Non-pigmented ciliary epithelial cell (primary cell): ENCODE data around the gene CAPN8.

Source experiments
- DNase-seq: peaks from one replicate; pipeline ENCODE4 v3.0.0-alpha.2; 2010; ENCODE audit warnings: low read depth

CAPN8 gene

DNA sequence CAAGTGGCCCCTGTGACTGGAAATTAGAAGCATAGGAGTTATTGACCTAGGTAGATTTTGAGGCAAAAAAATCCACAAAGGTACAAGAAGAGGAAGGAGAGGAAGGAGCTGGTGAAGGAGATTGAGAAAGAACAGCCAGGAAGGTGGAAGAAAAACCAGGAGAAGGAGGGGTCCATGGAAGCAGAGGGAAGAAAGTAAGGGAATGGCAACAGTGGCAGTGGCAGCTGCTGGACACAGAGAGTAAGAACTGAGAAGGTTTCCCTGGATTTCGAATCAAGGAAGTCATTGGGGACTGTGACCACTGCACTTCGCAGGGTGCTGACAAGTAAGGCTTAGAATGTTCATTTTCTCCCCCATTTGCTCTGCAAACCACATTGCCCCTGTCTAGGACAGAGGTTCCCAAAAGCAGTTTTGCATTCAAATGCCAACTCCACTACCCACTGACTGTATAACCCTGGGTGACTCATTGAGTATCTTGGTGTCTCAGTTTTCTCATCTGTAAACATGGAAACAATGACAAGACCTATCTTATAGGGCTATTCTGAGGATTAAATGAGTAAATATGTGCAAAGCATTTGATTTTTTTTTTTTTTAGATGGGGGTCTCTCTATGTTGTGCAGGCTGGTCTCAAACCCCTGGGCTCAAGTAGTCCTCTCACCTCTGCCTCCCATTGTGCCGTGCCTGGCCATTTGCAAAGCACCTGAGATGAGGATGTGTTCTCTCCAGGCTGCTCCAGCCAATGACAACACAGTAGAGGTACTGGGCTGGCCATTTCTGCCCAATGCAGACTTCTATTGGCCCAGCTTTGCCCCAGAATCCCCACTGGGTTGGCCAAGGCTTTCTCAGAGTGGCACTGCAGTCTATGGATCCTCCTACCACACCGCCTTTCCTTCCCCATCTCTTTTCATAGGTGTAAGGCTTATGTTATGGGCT lies 37.5 kb upstream of the CAPN8 start:
- DNase-seq, result no peak

DNA sequence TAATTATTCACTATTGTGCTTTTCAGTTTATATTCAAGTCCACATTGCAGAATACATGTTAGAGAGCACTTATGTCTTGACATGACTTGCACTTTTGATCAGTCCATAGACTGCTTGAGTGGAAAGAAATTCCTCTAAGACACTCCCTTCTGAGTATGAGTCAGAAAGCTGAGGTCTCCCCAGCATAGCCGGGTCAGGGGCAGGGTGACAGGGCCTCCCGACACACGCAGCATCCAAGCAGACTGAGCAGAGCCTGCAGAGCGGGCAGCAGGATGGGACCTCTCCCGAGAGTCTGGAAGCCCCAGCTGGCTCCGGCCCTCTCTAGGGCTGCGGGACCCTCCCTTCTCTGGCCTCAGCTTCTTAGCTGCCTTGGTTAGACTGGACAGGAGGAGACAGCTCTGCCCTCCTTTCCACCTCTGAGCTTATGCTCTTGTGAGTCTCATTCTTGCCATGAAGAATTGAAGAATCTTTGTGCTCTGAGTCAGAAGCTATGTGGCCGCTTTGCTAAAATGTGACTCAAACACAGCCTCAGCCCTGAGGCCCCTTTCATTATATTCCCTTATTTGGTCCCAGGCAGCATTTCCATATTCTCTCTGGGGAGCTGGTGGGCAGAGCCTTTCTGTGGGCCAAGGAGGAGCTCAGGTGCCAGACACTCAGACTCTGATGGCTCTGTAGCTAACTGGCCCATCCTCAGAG lies 35.6 kb upstream of the CAPN8 start:
- DNase-seq, result peak; percentile 95

DNA sequence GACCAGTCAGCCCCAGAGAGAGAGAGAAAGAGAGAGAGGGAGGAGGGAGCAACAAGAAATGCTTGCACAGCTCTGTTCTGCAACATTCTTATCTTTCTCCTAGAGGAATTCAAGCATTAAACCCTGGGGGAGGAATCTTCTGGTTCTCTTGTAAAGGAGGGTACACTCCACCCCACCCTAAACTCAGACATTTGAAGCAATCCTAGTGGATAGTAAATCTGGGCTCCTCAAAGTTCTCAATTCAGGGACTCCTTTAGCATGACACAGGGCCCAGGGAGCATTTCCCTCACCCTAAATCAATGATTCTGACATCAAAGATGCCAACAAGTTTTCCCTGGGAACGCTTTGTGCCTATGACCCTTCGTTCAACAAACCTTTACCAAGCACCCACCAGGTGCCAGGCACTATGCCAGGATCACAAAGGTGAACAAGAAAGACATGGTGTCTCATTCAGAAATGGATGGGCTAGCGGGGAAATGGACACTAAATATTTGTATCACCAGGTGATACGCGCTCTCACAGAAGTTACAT lies 35.0 kb upstream of the CAPN8 start:
- DNase-seq, result no peak

DNA sequence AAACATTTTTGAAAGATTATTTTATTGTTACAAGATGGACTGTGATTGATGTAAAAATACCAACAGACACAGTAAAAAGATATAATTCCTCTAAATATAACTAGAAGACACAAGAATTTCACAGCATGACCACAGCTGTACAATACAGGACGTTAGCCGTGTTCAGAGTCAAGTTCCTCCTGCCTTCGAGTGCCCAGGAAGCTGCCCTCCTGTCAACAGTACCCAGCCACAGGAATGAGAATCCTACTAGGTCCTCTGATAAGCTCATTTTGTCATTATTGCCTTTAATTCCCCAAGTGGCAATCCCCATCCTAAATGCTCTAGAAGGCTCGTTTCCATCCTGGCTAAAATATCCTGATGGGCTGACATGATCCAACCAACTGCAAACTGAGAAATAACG lies 30.4 kb upstream of the CAPN8 start:
- DNase-seq, result no peak

DNA sequence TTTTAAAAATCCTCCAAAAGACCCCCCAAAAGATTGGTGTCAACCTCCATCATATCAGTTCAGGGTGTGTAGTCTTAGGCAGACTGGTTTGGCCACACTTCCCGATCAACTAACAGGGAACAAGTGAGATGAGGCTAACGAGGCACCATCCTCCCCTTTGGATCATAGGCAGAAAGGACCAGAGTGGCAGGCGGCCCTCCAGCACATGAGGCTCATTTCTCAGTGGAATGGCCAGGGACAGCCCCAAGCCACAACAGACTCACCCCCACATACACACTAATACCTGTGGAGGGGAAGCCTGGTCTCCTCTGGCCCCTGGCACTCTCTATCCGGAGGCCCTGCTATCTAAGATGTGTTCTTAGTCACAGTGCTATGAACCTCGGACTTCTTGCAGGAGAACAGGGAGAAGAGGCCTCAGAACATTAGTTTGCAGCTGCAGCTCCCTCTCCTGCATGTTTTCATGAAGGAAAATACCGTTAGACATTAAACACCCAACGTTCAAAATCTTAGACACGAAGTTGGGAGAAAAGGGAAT lies 29.6 kb upstream of the CAPN8 start:
- no peak for DNase-seq

DNA sequence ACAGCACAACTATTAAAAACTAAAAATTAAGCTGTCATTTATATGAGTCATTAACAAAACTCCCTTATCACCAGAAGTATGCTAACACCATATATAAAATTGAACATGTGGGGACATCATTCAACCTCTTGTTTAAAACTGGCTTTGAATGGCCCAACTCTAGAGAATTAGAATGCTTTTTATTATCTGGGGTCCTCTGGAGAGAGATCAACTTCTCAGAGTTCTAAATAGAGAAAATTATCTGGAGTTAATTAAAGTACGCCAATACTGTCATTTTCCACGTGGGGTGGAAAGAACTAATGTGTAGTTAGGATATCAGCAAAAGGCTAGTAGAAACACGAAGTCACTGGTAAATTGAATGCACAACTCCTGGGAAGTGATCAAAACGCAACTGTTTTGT lies 25.6 kb upstream of the CAPN8 start:
- DNase-seq, result no peak

DNA sequence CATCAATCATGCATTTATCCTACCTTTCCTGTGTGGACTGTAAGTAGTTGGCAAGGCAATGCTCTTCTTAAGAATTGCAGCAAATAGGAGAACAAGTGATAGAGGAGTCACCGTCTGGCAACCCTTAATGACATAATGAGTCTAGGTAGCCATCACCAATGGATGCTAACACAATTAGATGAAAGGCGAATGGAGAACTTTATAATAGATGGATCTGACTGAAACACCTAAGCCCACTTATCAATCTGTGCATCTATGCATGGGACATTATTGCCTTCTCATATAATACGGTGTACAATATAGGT lies 18.9 kb upstream of the CAPN8 start:
- no peak for DNase-seq

DNA sequence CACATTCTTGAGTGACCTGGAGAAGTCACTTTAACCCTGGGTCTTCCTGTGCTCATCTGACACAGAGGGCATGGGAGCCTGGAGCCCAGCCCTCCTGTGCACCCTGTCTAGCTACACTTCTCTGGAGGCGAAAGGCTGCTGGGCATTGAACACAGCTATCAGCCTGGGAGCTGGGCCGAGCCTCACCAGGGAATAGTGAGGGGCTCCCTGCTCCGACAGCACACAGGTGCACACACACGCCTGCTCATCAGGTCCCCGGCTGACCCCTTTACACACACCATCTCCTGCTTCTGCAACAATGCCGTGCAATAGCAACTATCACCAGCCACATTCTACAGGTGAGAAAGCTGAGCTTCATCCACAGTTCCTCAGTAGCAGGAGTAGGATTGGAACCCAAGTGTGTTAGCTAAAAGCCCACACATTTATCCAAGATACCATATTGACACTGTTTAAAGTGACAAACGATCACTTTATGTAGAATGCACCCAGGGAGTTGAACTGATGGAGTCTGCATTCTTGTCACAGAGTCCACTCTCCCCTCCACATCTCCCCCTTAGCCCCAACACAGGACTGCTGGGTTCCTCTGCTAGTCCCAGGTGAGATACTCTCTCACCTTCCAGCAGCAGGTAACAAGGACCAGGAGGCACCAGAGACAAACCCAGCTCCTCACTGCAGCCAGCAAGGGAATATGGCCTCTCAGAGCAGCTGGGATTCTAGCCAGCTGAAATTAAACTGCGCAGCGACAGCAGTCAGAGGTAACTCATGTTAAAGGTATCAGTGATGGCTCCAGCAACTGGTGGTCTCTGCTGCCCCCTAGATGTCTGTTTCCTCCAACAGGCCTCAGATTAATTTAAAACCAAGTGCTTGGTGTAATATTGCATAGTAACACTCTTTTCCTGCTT lies 18.3 kb upstream of the CAPN8 start:
- DNase-seq, result no peak

DNA sequence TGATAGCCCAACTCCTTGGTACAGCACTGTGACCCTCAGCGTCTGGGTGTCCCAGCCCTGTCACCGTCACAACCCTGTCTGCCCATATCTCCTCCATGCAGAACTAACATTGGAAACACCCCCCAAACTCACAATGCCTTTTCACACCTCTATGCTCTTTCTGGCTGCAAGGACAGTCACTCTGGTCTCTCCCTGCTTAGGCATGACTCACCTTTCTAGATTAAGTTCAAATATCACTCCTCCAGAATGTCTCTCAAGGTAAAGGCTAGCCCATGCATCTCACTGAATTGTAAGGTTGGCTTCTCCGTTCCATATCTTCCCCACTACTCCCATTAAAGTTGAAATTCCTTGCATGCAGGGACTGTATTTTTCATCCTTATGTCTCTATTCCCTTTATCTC lies 17.0 kb upstream of the CAPN8 start:
- no peak for DNase-seq

DNA sequence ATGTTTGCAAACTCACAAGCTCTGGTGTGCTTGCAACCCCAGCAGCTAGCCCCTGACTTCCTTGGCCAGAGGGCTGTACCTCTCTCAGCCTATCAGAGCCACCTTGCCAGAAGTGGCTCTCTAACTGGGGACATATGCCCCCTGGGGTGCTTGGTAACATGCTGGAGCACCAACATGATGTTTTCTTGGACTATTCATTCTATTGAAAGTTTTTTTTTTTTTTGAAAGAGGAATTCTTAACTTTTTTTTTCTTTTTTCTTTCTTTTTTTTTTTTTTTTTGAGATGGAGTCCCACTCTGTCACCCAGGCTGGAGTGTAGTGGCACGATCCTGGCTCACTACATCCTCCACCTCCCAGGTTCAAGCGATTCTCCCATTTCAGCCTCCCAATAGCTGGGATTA lies 14.7 kb upstream of the CAPN8 start:
- DNase-seq, result no peak

DNA sequence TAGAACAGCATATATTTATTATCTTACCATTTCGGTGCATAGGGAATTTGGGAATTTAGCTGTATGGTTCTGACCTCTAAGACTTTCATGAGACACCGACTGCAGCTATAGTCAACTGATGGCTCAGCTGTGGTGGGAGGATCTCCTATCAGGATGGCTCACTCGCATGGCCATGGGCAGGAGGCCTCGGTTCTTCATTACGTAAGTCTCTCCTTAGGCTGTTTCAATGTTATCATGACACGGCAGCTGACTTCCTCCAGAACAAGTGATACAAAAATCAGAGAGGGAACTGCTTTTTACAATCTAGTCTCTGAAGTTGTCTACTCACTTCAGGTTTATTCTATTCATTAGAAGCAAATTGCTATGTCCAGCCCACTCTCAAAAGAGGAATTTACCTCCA lies 13.3 kb upstream of the CAPN8 start:
- DNase-seq, result no peak

DNA sequence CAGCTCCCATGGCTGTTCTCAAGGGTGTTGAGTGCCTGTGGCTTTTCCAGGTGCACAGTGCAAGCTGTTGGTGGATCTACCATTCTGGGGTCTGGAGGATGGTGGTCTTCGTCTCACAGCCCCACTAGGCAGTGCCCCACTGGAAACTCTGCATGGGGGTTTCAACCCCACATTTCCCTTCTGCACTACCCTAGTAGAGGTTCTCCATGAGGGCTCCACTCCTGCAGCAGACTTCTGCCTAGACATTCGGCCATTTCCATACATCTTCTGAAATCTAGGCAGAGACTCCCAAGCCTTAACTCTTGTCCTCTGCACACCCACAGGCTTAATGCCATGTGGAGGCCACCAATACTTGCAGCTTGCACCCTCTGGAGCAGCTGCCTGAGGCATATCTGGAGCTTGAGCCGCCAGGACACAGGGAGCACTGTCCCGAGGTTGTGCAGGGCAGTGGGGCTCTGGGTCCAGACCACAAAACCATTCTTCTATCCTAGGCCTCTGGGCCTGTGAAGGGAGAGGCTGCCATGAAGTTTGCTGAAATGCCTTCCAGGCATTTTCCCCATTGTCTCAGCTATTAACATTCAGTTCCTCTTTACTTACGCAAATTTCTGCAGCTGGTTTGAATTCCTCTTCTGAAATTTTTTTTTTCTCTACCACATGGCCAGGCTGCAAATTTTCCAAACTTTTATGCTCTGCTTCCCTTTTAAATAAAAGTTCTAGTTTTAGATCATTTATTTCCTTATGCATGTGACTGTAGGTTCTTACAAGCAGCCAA lies 8.8 kb upstream of the CAPN8 start:
- DNase-seq, result no peak

DNA sequence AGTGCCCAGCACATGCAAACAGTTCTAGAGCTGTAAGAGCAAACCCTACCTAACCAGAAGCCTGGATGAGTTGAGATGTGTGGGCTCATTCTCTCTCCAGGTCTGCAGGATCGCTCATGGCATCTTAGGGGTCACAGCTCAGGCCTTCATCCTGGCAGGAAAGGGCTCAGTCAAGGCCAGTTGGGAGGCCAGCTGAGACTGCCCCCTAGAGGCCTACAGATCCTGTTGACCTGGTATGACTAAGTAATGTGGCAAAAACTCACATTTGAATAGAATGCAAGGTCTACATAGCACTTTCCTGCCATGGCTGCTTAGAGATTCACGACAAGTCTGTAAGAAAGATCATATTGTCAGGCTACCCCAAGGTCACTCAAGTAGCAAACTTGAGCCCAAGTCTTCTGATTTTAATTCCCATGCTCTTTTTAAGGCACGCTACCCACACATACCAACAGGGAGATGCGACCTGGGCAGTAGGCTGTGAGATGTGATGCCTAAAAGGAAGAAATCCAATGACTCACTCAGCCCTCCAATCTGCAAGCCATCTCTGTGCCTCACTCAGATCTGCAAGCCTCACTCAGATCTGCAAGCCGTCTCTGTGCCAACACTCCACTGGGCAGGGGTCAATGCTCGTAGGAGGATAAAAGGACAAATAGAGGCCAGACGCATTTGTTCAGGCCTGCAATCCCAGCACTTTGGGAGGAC lies 5.1 kb upstream of the CAPN8 start:
- no peak for DNase-seq

DNA sequence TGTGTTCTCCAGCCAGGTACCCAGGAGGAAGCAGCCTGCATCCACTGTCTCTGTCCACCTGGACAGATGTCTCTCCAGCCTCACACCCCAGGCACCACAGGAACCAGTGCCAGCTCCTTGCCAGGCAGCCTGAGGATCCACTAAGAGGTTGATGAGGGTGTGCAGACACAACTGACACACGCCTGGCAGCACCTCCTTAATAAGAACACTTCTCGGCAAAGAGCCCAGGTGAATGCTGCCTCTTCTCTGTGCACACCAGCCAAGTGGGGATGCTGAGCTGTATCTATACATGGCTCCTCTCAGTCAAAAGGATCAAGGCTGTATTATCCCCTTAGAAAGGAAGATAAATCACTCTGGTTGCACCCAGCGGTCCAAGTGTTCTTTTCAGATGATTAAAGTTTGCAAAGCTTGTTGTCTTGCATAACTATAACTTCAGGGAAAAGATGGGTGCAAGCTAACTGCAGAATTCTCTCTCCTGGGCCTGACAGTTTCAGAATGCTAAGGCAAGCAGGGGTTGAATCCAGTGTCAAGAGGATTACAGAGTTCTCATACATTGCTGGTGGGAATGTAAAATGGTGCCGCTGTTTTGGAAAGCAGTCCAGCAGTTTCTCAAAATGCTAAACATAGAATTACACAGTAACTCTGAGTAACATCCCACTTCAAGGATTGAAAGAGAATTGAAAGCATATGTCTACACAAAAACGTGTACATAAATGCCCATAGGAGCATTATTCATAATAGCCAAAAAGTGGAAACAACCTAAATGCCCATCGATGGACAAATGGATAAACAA lies 3.7 kb upstream of the CAPN8 start:
- DNase-seq, result no peak

DNA sequence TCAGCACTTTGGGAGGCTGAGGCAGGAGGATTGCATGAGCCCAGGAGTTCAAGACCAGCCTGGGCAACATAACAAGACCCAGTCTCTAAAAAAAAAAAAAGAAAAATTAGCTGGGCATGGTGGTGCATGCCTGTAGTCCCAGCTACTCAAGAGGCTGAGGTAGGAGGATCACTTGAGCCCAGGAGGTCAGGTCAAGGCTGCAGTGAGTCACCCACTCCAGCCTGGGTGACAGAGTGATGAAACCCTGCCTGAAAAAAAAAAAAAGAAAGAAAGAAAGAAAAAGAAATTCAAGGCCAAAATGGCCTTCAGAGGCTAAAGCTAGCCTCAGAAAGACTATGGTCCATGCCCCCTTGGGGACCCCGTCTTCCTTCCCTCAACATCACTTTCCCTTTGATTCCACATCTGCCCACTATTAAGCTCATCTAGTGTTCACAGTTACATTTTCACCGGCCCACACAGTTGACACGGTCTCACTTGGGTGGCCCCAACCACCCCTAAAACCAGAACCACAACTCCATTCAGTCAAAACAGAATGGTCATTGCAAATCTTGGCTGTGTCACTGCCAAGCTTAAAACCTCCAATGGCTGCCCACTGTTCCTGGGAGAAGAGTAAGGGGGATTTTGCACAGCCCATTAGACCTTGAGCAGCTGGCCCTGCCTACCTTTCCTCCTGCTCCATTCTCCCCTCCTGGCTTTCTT lies 2.1 kb upstream of the CAPN8 start:
- no peak for DNase-seq

DNA sequence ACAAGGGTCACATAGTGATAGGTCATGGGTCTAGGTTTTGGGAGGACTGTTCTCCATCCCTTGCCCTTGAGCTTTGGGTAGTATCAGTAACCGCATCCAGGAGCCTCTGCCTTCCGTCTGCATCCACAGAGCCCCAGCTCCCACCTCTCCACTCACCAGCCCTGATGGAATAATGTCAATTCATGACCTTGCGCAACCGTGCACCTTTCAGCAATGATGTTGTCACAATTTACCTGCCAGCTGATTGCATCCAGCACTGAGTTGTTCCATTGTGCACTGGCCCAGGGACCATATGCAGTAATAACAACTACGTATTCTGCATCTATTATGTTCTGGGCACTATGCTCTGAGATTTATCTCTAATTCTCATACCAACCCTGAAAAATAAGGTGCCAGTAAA lies 1.4 kb downstream of the CAPN8 start:
- no peak for DNase-seq

DNA sequence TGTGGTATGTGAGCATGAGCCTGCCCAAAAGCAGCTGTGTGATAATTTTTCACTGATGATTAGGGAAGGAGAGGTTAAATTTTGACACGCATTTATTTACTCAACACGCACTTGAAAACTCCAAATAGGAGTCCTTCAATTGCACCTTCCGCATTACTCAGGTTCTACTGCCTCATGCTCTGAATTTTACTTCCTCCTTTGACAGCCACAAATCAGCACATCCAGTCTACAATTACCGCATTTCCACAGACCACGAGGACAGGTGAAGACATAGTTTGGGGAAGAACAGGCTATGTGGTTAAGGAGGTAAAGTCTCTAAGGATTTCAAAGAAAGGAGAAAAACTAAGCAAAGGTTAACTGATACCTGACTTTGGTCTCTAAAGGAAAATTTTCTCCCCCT lies 2.6 kb downstream of the CAPN8 start:
- no peak for DNase-seq

DNA sequence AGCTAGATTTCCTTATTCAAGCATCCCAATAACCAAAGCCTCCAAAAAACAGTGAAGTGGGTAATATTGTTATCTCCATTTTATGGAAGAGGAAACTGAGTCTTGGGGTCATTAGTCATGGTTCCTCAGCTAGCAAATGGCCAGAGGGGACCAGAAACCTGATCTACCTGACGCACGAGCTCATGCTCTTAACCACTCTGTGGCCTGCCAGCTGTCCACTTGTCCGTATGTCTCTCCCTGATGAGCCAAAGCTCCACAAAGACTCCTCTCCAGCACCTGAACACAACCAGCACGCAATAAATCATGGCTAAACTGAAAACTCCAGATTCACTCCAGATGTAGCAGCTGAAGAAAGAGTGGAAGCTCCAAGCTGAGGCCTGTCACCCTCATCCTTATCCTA lies 5.8 kb downstream of the CAPN8 start:
- no peak for DNase-seq

DNA sequence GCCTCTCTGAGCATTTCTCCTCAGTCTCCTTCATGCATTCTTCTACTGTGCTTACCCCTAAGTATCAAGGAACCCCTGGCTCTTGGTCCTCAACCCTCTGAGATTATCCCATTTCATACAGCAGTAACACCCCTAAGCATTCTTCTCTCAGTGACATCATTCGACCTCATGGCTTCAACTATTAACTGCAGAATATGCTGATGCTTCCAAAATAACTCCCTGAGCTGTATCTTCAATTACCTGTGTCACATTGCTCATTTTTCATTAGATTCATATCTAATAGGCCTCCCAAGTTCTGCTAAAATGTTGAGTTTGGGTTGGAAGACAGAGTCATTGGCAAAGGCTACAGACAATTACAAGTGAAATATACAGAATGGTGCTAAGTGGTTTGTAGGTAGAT lies 7.5 kb downstream of the CAPN8 start:
- DNase-seq, result no peak
